HepG2 (cell line): ENCODE results near the gene UMOD. TPM values are rescaled to one million over a fixed set of nuclear protein-coding genes. Genes with fewer than 3 reads are reported as not detected.

ENCODE experiments used
- ATAC-seq: fragments of 200-7000 bp; cut with Tn5 transposase; 3 replicates; pipeline ENCODE4 v1.9.1; 2020; ENCODE audit warnings: mild to moderate bottlenecking, moderate library complexity
- BruUV-seq: library from RNA; stranded (reverse); fragments of 400-500 nt; replicated peaks from 2 replicates; lab custom pipeline; 2021; lab: Mats Ljungman, UMichigan
- CTCF ChIA-PET: fragments of 300-600 bp; formaldehyde crosslinking; extraction: SDS; loops from one replicate; lab custom pipeline; 2021; ENCODE audit warnings: low total read pairs, inconsistent platforms, low intra/inter-chr PET ratio; lab: Yijun Ruan, JAX
- POLR2A ChIA-PET: fragments of 350-600 bp; sonication (Branson Sonifier 250); formaldehyde crosslinking; loops from one replicate; lab custom pipeline; 2020; ENCODE audit warnings: antibody characterized with exemption, inconsistent platforms; lab: Yijun Ruan, JAX
- DNase-seq: peaks from one replicate; pipeline ENCODE4 v3.0.0-alpha.2; 2015; ENCODE audit warnings: low spot score
- FAIRE-seq: peaks from 3 replicates; lab custom pipeline; 2011; peaks lifted over from hg19 to GRCh38; lab: Jason Lieb, UNC
- H2AFZ ChIP-seq: one replicate; pipeline ENCODE4 v1.6.1; 2011; ENCODE audit warnings: low read length, inconsistent platforms
- H3K27ac ChIP-seq: fragments of 300-600 bp; 3 replicates; pipeline ENCODE4 v1.8.0; 2011; ENCODE audit warnings: mixed run types, mild to moderate bottlenecking, mixed read lengths, low read length, inconsistent platforms; ENCODE audit not compliant: insufficient read depth; ENCODE audit errors: extremely low read length
- H3K27me3 ChIP-seq, 2 experiments: fragments of 200-600 bp in 1 of 2; 2 replicates in 1 of 2; 3 replicates in 1 of 2; pipeline versions ENCODE4 v1.6.0 to v1.8.0; 2011; ENCODE audit warnings: low read length in 2 of 2, mild to moderate bottlenecking in 2 of 2, moderate library complexity in 2 of 2, inconsistent platforms in 1 of 2; ENCODE audit not compliant: insufficient read depth in 2 of 2, control insufficient read depth in 1 of 2
- H3K36me3 ChIP-seq, 2 experiments: fragments of 200-600 bp in 1 of 2; replicated peaks in 1 of 2; 2 replicates in 1 of 2; 3 replicates in 1 of 2; pipeline versions ENCODE4 v1.5.1 to v1.8.0; 2011; ENCODE audit warnings: low read length in 2 of 2, inconsistent platforms in 1 of 2; ENCODE audit not compliant: insufficient read depth in 2 of 2, control insufficient read depth in 1 of 2
- H3K4me1 ChIP-seq: 2 replicates; pipeline ENCODE4 v1.5.1; 2012; ENCODE audit warnings: low read length, inconsistent platforms; ENCODE audit not compliant: insufficient read depth
- H3K4me2 ChIP-seq: 2 replicates; pipeline ENCODE4 v1.6.0; 2011; ENCODE audit warnings: low read depth, low read length, inconsistent platforms
- H3K4me3 ChIP-seq, 3 experiments: fragments of 200-600 bp in 1 of 3; sonication (generic), shearing (Covaris generic) in 1 of 3; replicated peaks in 1 of 3; 2 replicates each; pipeline ENCODE4 v1.5.1; 2011 to 2016; ENCODE audit warnings: low read length in 3 of 3, inconsistent platforms in 2 of 3, low read depth in 2 of 3, mild to moderate bottlenecking in 2 of 3, control low read depth in 1 of 3, mixed read lengths in 1 of 3; ENCODE audit not compliant: insufficient read depth in 1 of 3
- H3K79me2 ChIP-seq: one replicate; pipeline ENCODE4 v1.6.1; 2011; ENCODE audit warnings: low read length, inconsistent platforms; ENCODE audit not compliant: insufficient read depth
- H3K9ac ChIP-seq: 2 replicates; pipeline ENCODE4 v1.6.0; 2011; ENCODE audit warnings: mild to moderate bottlenecking, low read depth, low read length, inconsistent platforms; ENCODE audit not compliant: insufficient read depth
- H3K9me3 ChIP-seq: 2 replicates; pipeline ENCODE4 v1.5.1; 2012; ENCODE audit warnings: mild to moderate bottlenecking, low read length
- H4K20me1 ChIP-seq: 2 replicates; pipeline ENCODE4 v1.6.0; 2011; ENCODE audit warnings: inconsistent platforms, mild to moderate bottlenecking, low read length, moderate library complexity; ENCODE audit not compliant: insufficient read depth
- AHDC1 ChIP-seq: sonication (generic); formaldehyde crosslinking; IDR thresholded peaks from 2 replicates; pipeline ENCODE4 v1.5.1; 2020; ENCODE audit warnings: mild to moderate bottlenecking, missing genetic modification reagents, borderline replicate concordance
- CCAR2 ChIP-seq: fragments of 200-400 bp; formaldehyde crosslinking; optimal IDR thresholded peaks from 2 replicates; pipeline ENCODE3; 2018; ENCODE audit warnings: low read depth, mild to moderate bottlenecking, low read length, moderate library complexity
- FOXK1 ChIP-seq: sonication (generic); formaldehyde crosslinking; IDR thresholded peaks from 2 replicates; pipeline ENCODE4 v1.4.0; 2020; ENCODE audit warnings: low read depth, missing genetic modification reagents, borderline replicate concordance
- KLF16 ChIP-seq, 2 experiments: sonication (generic) in 1 of 2; formaldehyde crosslinking in 1 of 2; IDR thresholded peaks; 2 replicates each; pipeline versions ENCODE4 v1.6.1 to v1.8.0; 2016 to 2023; ENCODE audit warnings: missing genetic modification reagents in 2 of 2, missing compliant biosample characterization in 1 of 2
- MZF1 ChIP-seq: sonication (generic); formaldehyde crosslinking; IDR thresholded peaks from 2 replicates; pipeline ENCODE4 v1.8.1; 2023; ENCODE audit warnings: mild to moderate bottlenecking, missing genetic modification reagents, borderline replicate concordance
- NRL ChIP-seq: sonication (generic); formaldehyde crosslinking; IDR thresholded peaks from 2 replicates; pipeline ENCODE4 v1.5.0; 2020; ENCODE audit warnings: missing genetic modification reagents, mild to moderate bottlenecking, moderate library complexity, borderline replicate concordance
- TFDP1 ChIP-seq: IDR thresholded peaks from 2 replicates; pipeline ENCODE4 v1.6.1; 2016; ENCODE audit warnings: missing compliant biosample characterization, missing genetic modification reagents, borderline replicate concordance
- YEATS4 ChIP-seq: sonication (generic); formaldehyde crosslinking; IDR thresholded peaks from 2 replicates; pipeline ENCODE4 v1.4.0; 2020; ENCODE audit warnings: missing genetic modification reagents, borderline replicate concordance
- ZKSCAN1 ChIP-seq: fragments of 150-350 bp; IDR thresholded peaks from 2 replicates; pipeline ENCODE4 v1.6.1; 2014; ENCODE audit warnings: low read length
- ZNF562 ChIP-seq: sonication (generic); formaldehyde crosslinking; IDR thresholded peaks from 2 replicates; pipeline ENCODE4 v1.8.0; 2022; ENCODE audit warnings: missing genetic modification reagents, borderline replicate concordance
- ZNF580 ChIP-seq: IDR thresholded peaks from 2 replicates; pipeline ENCODE4 v1.6.1; 2016; ENCODE audit warnings: low read depth, borderline replicate concordance
- ZNF619 ChIP-seq: sonication (generic); formaldehyde crosslinking; IDR thresholded peaks from 2 replicates; pipeline ENCODE4 v1.4.0; 2020; ENCODE audit warnings: mild to moderate bottlenecking, missing genetic modification reagents
- ZNF7 ChIP-seq: IDR thresholded peaks from 2 replicates; pipeline ENCODE4 v1.6.1; 2016; ENCODE audit warnings: missing biosample characterization, missing genetic modification reagents
- ZNF777 ChIP-seq: sonication (generic); formaldehyde crosslinking; IDR thresholded peaks from 2 replicates; pipeline ENCODE4 v1.4.0; 2020; ENCODE audit warnings: missing genetic modification reagents
- WGBS: methylation state at CpG from one replicate; pipeline ENCODE4 v1.1.6; 2017; ENCODE audit warnings: low lambda C conversion rate; 5-methylcytosine and 5-hydroxymethylcytosine counted together
- in situ Hi-C: cut with HindIII; loops from 2 replicates; pipeline ENCODE4 v1.10.0; 2017; ENCODE audit warnings: low pct_unique_long_range_greater_than_20kb; ENCODE audit not compliant: extremely low pct_ligation_motif_present
- intact Hi-C: fragments of 100-400 bp; cut with micrococcal nuclease; formaldehyde crosslinking; loops from one replicate; pipeline ENCODE4 v1.10.0; 2022; ENCODE audit not compliant: unreplicated experiment
- polyA plus RNA-seq, 8 experiments: library from polyadenylated mRNA; depleted of rRNA in 3 of 8; stranded (reverse) in 7 of 8; unstranded in 1 of 8; fragments of >200 nt; fragmentation: Illumina TruSeq in 4 of 8; extraction: Trizol in 4 of 8; gene quantifications; 2 replicates each; pipeline versions ENCODE4 v1.2.1 to v1.2.3, GENCODE V29; 2011 to 2016; ENCODE audit warnings: low read depth in 4 of 8, missing spikeins in 1 of 8, mixed read lengths in 1 of 8; ENCODE audit not compliant: insufficient read depth in 1 of 8
- total RNA-seq, 5 experiments: library from RNA; depleted of rRNA; stranded (reverse); fragments of >200 nt; fragmentation: Illumina TruSeq; extraction: Trizol; gene quantifications; 2 replicates each; pipeline ENCODE4 v1.2.3, GENCODE V29; 2016; ENCODE audit warnings: low read depth in 1 of 5

The UMOD gene
- total and polyA plus RNA-seq, 2 of the 13 experiments (the other 11 are each of a cell fraction or from before 2014, with no cell fraction given): not detected

GRCh38 chr16:20383106-20384029 is 30.9 kb upstream of the UMOD start:
- ATAC-seq (peak; percentile 85), FAIRE-seq (peak; percentile 97), DNase-seq (peak; percentile 84)
- no peak overlapping the region for H2AFZ ChIP-seq
- intact Hi-C loops (loop anchor here (1.0 to 2.0 kb wide), 4 partner anchors 23 to 485 kb away; no protein-coding TSS in a partner anchor), in situ Hi-C loops (loop anchor here (25.0 kb wide), 1 partner anchor 796 kb away; no protein-coding TSS in a partner anchor)
- H3K9me3 ChIP-seq: no peaks in the 10 kb centered on the region
- CTCF ChIA-PET: interaction anchor here (0.8 to 3.1 kb wide), 6 partner anchors 21 to 484 kb away, joined by 3 to 26 read pairs (median 8); no protein-coding TSS in a partner anchor
- H3K9ac ChIP-seq: no peak overlapping the region
- no peaks in the 10 kb centered on the region for H3K36me3 ChIP-seq
- POLR2A ChIA-PET: no interaction called here
- H3K79me2 ChIP-seq: no peaks in the 10 kb centered on the region
- no peak overlapping the region for H3K4me3 ChIP-seq
- peak overlapping the region; percentile 30; the same call in 1 of the 2 replicates for H3K4me2 ChIP-seq
- 10% methylated on average over 11 of the region's 11 CpGs for WGBS
- no TSS peak for BruUV-seq
- H3K27ac ChIP-seq: no peak overlapping the region
- no peaks in the 10 kb centered on the region for H3K27me3 ChIP-seq
- no peaks in the 10 kb centered on the region for H4K20me1 ChIP-seq
- peaks cover 21% of the 10 kb centered on the region for H3K4me1 ChIP-seq
- TF ChIP-seq NRL (CRISPR knock-in tag): 0 out of 2 replicates have a peak, but pooled peaks have one; percentile 49
- 0 out of 2 replicates have a peak, but pooled peaks have one; percentile 39 for TF ChIP-seq ZNF619 (CRISPR knock-in tag)
- TF ChIP-seq FOXK1: peak; percentile 40; the same call in 1 of the 2 replicates
- no peak for TF ChIP-seq MZF1 (CRISPR knock-in tag)
- 0 out of 2 replicates have a peak, but pooled peaks have one; percentile 47 for TF ChIP-seq TFDP1 (CRISPR knock-in tag)
- TF ChIP-seq CCAR2: no peak
- TF ChIP-seq ZNF580 (CRISPR knock-in tag): peak; percentile 43; the same call in 1 of the 2 replicates
- TF ChIP-seq ZNF562 (CRISPR knock-in tag): no peak
- peak; percentile 38; the same call in 1 of the 2 replicates for TF ChIP-seq ZKSCAN1
- TF ChIP-seq YEATS4 (CRISPR knock-in tag): no peak
- TF ChIP-seq ZNF7 (CRISPR knock-in tag): 0 out of 2 replicates have a peak, but pooled peaks have one; percentile 1
- 0 out of 2 replicates have a peak, but pooled peaks have one; percentile 39 for TF ChIP-seq AHDC1
- 0 out of 4 replicates have a peak, but pooled peaks of 1 of the 2 experiments have one; percentile 29 for TF ChIP-seq KLF16 (CRISPR knock-in tag; IDR thresholded peaks at IDR 0.05)
- no peak for TF ChIP-seq ZNF777
